HFFc6 (cell line): ENCODE data around the gene DMRTC2. TPM values are rescaled to one million over a fixed set of nuclear protein-coding genes. Genes with fewer than 3 reads are reported as not detected.

Experiments
- DNase-seq: peaks from one replicate; pipeline ENCODE4 v3.0.0-alpha.2; 2018
- H3K27ac Mint-ChIP-seq: 2 replicates; pipeline ENCODE4 v1.8.0; 2020; ENCODE audit warnings: mild to moderate bottlenecking, mixed read lengths
- H3K27me3 Mint-ChIP-seq: 2 replicates; pipeline ENCODE4 v1.8.0; 2021; ENCODE audit warnings: mild to moderate bottlenecking, moderate library complexity, mixed read lengths; ENCODE audit not compliant: insufficient read depth
- H3K36me3 Mint-ChIP-seq: 2 replicates; pipeline ENCODE4 v1.8.0; 2021; ENCODE audit warnings: low read depth, mixed read lengths
- H3K4me1 Mint-ChIP-seq: 2 replicates; pipeline ENCODE4 v1.8.0; 2020; ENCODE audit warnings: low read depth, mixed read lengths
- H3K4me3 Mint-ChIP-seq: 2 replicates; pipeline ENCODE4 v1.8.0; 2020; ENCODE audit warnings: mild to moderate bottlenecking, moderate library complexity, mixed read lengths
- H3K9me3 Mint-ChIP-seq: 2 replicates; pipeline ENCODE4 v1.8.0; 2020; ENCODE audit warnings: mild to moderate bottlenecking, mixed read lengths
- CTCF ChIP-seq: fragments of 200-600 bp; sonication (generic); IDR thresholded peaks from 2 replicates; pipeline ENCODE4 v1.5.0; 2021; ENCODE audit warnings: antibody characterized with exemption, mild to moderate bottlenecking
- total RNA-seq, 6 experiments: library from RNA; stranded (reverse); fragmentation: NEBNext Ultra II Directional; extraction: Animal tissue kit (Norgen Biotek cat#: 25700); gene quantifications; 2 replicates in 1 of 6; 3 replicates in 5 of 6; pipeline ENCODE4 v1.2.3, GENCODE V29; 2021

The DMRTC2 gene
- total RNA-seq, 6 experiments from 2014 or later: not detected

DNA sequence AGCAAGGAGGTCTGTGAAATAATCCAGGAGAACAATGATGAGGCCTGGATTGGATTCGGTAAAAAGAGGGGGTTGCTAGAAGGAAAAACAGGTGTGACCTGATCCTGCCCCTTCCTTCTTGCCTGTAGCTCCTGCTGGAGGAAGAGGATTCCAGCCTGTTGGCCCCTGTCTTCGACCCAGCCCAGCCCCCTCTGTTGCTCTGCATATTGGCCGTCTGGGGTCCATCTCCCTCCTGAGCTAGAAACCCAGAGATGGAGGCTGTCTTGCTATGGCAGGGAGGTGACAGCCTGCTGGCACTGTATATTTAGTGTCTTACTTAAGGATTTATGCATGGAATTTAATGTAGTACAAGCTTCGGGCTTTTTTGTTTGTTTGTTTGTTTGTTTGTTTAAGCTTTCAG, 6.6 kb downstream of the DMRTC2 start:
- Mint-ChIP-seq H3K4me3 (no peak overlapping the region), H3K27me3 (peaks cover 51% of the 10 kb centered on the region), H3K36me3 (no peaks in the 10 kb centered on the region), H3K4me1 (no peaks in the 10 kb centered on the region), H3K9me3 (no peaks in the 10 kb centered on the region), H3K27ac (no peak overlapping the region)
- no peak for DNase-seq
- TF ChIP-seq CTCF: no peak

- Mint-ChIP-seq H3K36me3 (no peaks in the 10 kb centered on the region), H3K4me1 (no peaks in the 10 kb centered on the region)
- no peak for TF ChIP-seq CTCF
These were observed 8.5 kb downstream of the DMRTC2 start for GRCh38 chr19:41853344-41853743.

DNA sequence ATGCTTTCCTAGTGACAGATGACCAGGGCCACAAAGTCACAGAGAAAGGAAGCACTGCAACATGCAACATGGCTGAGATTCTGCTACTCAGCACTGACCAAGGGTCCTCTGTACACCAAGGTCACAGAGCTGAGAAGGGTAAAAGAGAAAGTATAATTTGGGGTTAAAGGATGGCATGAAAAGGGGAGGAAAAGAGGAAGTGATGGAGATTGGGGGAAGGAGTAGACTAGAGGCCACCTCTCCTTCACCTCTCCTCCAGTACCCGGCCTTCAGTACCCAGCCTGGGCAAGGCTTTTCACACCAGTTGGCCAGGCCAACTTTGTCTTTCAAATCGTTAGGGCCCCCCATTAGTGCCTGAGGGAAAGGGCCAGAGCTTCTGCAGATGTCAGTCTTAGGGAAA, 8.9 kb downstream of the DMRTC2 start:
- TF ChIP-seq CTCF: no peak
- H3K36me3 Mint-ChIP-seq: no peaks in the 10 kb centered on the region
- peaks cover 49% of the 10 kb centered on the region for H3K27me3 Mint-ChIP-seq
- H3K4me3 Mint-ChIP-seq: no peak overlapping the region
- H3K27ac Mint-ChIP-seq: no peak overlapping the region
- no peak for DNase-seq
- no peaks in the 10 kb centered on the region for H3K9me3 Mint-ChIP-seq
- H3K4me1 Mint-ChIP-seq: no peaks in the 10 kb centered on the region

More at GRCh38 chr19:41853344-41853743, 8.5 kb downstream of the DMRTC2 start:
- no peaks in the 10 kb centered on the region for H3K9me3 Mint-ChIP-seq
- no peak overlapping the region for H3K27ac Mint-ChIP-seq
- H3K27me3 Mint-ChIP-seq: peaks cover 53% of the 10 kb centered on the region
- DNase-seq: no peak
- no peak overlapping the region for H3K4me3 Mint-ChIP-seq

GRCh38 chr19:41859213-41859617, 14.4 kb downstream of the DMRTC2 start:
- Mint-ChIP-seq H3K36me3 (peaks cover 34% of the 10 kb centered on the region), H3K27ac (peak overlapping the region; percentile 36; the same call in 1 of the 2 replicates), H3K4me1 (peaks cover 40% of the 10 kb centered on the region), H3K27me3 (peaks cover 19% of the 10 kb centered on the region), H3K9me3 (no peaks in the 10 kb centered on the region), H3K4me3 (peak overlapping the region; percentile 92)
- DNase-seq: no peak
- no peak for TF ChIP-seq CTCF

DNA sequence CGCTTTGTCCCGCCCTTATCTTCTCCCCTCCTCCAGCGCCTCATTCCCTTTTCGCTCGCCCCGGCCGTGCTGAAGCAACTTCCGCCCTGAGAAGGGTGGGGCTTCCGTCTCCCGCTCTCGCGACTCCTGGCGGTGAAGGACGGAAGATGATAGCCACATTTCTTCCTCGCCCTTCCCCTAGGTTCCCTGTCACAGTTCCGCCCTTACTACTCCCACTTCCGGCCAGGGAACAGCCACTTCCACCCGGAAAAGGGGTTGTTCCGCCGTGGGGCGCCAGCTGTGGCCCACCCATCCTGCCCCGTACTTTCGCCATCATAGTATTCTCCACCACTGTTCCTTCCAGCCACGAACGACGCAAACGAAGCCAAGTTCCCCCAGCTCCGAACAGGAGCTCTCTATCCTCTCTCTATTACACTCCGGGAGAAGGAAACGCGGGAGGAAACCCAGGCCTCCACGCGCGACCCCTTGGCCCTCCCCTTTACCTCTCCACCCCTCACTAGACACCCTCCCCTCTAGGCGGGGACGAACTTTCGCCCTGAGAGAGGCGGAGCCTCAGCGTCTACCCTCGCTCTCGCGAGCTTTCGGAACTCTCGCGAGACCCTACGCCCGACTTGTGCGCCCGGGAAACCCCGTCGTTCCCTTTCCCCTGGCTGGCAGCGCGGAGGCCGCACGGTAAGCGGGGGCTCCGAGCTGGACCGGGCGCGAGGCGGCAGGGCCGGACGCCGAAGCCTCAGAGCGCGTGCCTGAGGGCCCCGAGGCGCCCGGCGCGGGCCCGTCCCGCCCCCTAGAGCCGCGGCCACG, 15.0 kb downstream of the DMRTC2 start, which contains the start of gene RPS19:
RPS19 (plus strand) TSS at position 638 of the 801 bp plus-strand sequence. CDS start 520 bp downstream, outside the sequence.
- DNase-seq: peak; percentile 98
- Mint-ChIP-seq H3K4me3 (peak within 1 kb of the TSS; percentile 99), H3K4me1 (peaks cover 44% of the 10 kb centered on the region), H3K27me3 (peaks cover 15% of the 10 kb centered on the region), H3K36me3 (peaks cover 40% of the 10 kb centered on the region), H3K9me3 (no peaks in the 10 kb centered on the region), H3K27ac (peak within 1 kb of the TSS; percentile 96)
- TF ChIP-seq CTCF: peak; percentile 86
